HepG2 (cell line): ENCODE results near the gene PRR36. TPM values are rescaled to one million over a fixed set of nuclear protein-coding genes. Genes with fewer than 3 reads are reported as not detected.

Source experiments
- AGO1 ChIP-seq: fragments of 200-400 bp; formaldehyde crosslinking; IDR thresholded peaks from 2 replicates; pipeline ENCODE4 v1.6.1; 2017; ENCODE audit warnings: mild to moderate bottlenecking, low read depth, low read length, moderate library complexity; ENCODE audit not compliant: poor library complexity, severe bottlenecking
- HMGA1 ChIP-seq: sonication (generic); formaldehyde crosslinking; conservative IDR thresholded peaks from 2 replicates; pipeline ENCODE4 v1.4.0; 2020; ENCODE audit warnings: missing genetic modification reagents
- IKZF1 ChIP-seq: fragments of 450-650 bp; IDR thresholded peaks from 2 replicates; pipeline ENCODE4 v1.7.1; 2016
- IRF9 ChIP-seq: sonication (generic); formaldehyde crosslinking; IDR thresholded peaks from 2 replicates; pipeline ENCODE4 v1.8.0; 2022; ENCODE audit warnings: missing genetic modification reagents, mild to moderate bottlenecking, borderline replicate concordance
- MAFF ChIP-seq: IDR thresholded peaks from 2 replicates; pipeline ENCODE4 v1.6.1; 2011; ENCODE audit warnings: low read depth, low read length, improper control_type of control experiment
- MBNL3 ChIP-seq: fragments of 250-450 bp; sonication (Bioruptor Pico); conservative IDR thresholded peaks from 2 replicates; pipeline ENCODE4 v1.8.0; 2022; ENCODE audit warnings: mild to moderate bottlenecking, inconsistent platforms
- NCOA1 ChIP-seq: sonication (generic); formaldehyde crosslinking; IDR thresholded peaks from 2 replicates; pipeline ENCODE4 v1.9.0; 2021; ENCODE audit warnings: missing genetic modification reagents
- NFKBIZ ChIP-seq: IDR thresholded peaks from 2 replicates; pipeline ENCODE4 v1.6.1; 2018; ENCODE audit warnings: missing genetic modification reagents, missing compliant biosample characterization
- RERE ChIP-seq: IDR thresholded peaks from 2 replicates; pipeline ENCODE4 v1.6.1; 2016; ENCODE audit warnings: low read depth, missing genetic modification reagents, missing compliant biosample characterization
- RXRB ChIP-seq: IDR thresholded peaks from 2 replicates; pipeline ENCODE4 v1.6.1; 2016; ENCODE audit warnings: borderline replicate concordance, missing genetic modification reagents, missing compliant biosample characterization
- SRSF1 ChIP-seq: fragments of 200-400 bp; formaldehyde crosslinking; optimal IDR thresholded peaks from 2 replicates; pipeline ENCODE3; 2017; ENCODE audit warnings: mild to moderate bottlenecking, low read depth, low read length, moderate library complexity
- STAG1 ChIP-seq: sonication (generic); formaldehyde crosslinking; IDR thresholded peaks from 2 replicates; pipeline ENCODE4 v1.4.0; 2020; ENCODE audit warnings: missing genetic modification reagents
- SYNCRIP ChIP-seq: fragments of 200-400 bp; formaldehyde crosslinking; IDR thresholded peaks from 2 replicates; pipeline ENCODE4 v1.6.1; 2018; ENCODE audit warnings: mild to moderate bottlenecking, low read depth, low read length; ENCODE audit not compliant: insufficient read depth
- TEAD2 ChIP-seq: sonication (generic); formaldehyde crosslinking; IDR thresholded peaks from 2 replicates; pipeline ENCODE4 v1.9.0; 2021; ENCODE audit warnings: missing genetic modification reagents
- THAP7 ChIP-seq: sonication (generic); formaldehyde crosslinking; IDR thresholded peaks from 2 replicates; pipeline ENCODE4 v1.8.1; 2023; ENCODE audit warnings: mild to moderate bottlenecking, missing genetic modification reagents
- ZBTB3 ChIP-seq: sonication (generic); formaldehyde crosslinking; IDR thresholded peaks from 2 replicates; pipeline ENCODE4 v1.4.0; 2020; ENCODE audit warnings: low read depth, mild to moderate bottlenecking, moderate library complexity, missing genetic modification reagents, borderline replicate concordance
- ZEB1 ChIP-seq: IDR thresholded peaks from 2 replicates; pipeline ENCODE4 v1.6.1; 2012; ENCODE audit warnings: mild to moderate bottlenecking, low read depth, inconsistent platforms; ENCODE audit not compliant: insufficient replicate concordance
- ZFP36 ChIP-seq: fragments of 150-350 bp; IDR thresholded peaks from 2 replicates; pipeline ENCODE4 v1.6.1; 2018; ENCODE audit warnings: borderline replicate concordance, low read length, low read depth; ENCODE audit not compliant: partially characterized antibody
- ZNF317 ChIP-seq: sonication (generic); formaldehyde crosslinking; IDR thresholded peaks from 2 replicates; pipeline ENCODE4 v1.5.0; 2020; ENCODE audit warnings: mild to moderate bottlenecking, missing genetic modification reagents
- ZNF501 ChIP-seq: sonication (generic); formaldehyde crosslinking; IDR thresholded peaks from 2 replicates; pipeline ENCODE4 v1.5.1; 2020; ENCODE audit warnings: mild to moderate bottlenecking, moderate library complexity, missing genetic modification reagents
- ZNF563 ChIP-seq: sonication (generic); formaldehyde crosslinking; IDR thresholded peaks from 2 replicates; pipeline ENCODE4 v1.8.0; 2022; ENCODE audit warnings: mild to moderate bottlenecking, moderate library complexity, missing genetic modification reagents
- polyA plus RNA-seq, 8 experiments: library from polyadenylated mRNA; depleted of rRNA in 3 of 8; stranded (reverse) in 7 of 8; unstranded in 1 of 8; fragments of >200 nt; fragmentation: Illumina TruSeq in 4 of 8; extraction: Trizol in 4 of 8; gene quantifications; 2 replicates each; pipeline versions ENCODE4 v1.2.1 to v1.2.3, GENCODE V29; 2011 to 2016; ENCODE audit warnings: low read depth in 4 of 8, missing spikeins in 1 of 8, mixed read lengths in 1 of 8; ENCODE audit not compliant: insufficient read depth in 1 of 8
- total RNA-seq, 5 experiments: library from RNA; depleted of rRNA; stranded (reverse); fragments of >200 nt; fragmentation: Illumina TruSeq; extraction: Trizol; gene quantifications; 2 replicates each; pipeline ENCODE4 v1.2.3, GENCODE V29; 2016; ENCODE audit warnings: low read depth in 1 of 5
- TF ChIP-seq, protein P1 (sequence below): fragments of 450-650 bp; IDR thresholded peaks from 2 replicates; pipeline ENCODE4 v1.6.1; 2017

Gene PRR36
- total and polyA plus RNA-seq, 2 of the 13 experiments (the other 11 are each of a cell fraction or from before 2014, with no cell fraction given) = 0.07 to 0.17 TPM

DNA sequence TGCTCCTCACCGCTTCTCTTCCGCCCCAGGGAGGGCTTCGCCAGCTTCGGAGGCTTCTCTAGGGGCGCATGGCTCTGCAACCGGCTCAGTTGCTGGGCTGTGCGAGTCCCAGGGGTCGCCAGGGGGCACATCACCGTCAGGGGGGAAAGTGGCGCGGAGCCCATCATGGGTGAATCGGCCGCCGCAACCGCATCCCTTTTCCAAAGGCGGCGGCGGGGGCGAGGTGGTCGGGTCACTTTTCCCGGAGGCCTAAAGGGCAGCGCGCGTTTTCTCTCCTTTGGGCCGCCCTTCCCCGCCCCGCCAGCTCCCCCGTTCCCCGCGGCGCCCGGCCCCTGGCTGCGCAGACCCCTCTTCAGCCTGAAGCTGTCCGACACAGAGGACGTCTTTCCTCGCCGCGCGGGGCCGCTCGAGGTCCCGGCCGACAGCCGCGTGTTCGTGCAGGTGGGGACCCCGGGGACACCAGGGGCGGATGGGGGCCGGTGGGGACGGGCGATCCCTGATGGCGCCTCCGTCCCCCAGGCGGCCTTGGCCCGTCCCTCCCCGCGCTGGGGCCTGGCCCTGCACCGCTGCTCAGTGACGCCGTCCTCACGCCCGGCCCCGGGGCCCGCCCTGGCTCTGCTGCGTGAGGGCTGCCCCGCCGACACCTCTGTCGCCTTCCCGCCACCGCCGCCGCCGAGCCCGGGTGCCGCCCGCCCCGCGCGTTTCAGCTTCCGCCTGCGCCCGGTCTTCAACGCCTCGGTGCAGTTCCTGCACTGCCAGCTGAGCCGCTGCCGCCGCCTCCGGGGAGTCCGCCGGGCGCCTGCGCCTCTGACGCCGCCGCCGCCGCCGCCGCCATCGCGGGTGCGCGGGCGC lies 42.1 kb upstream of the PRR36 start (continued):
- no peak for TF ChIP-seq IRF9 (CRISPR knock-in tag)
- no peak for TF ChIP-seq ZNF317 (CRISPR knock-in tag)
- TF ChIP-seq HMGA1 (CRISPR knock-in tag) = no peak
- TF ChIP-seq, protein P1, sequence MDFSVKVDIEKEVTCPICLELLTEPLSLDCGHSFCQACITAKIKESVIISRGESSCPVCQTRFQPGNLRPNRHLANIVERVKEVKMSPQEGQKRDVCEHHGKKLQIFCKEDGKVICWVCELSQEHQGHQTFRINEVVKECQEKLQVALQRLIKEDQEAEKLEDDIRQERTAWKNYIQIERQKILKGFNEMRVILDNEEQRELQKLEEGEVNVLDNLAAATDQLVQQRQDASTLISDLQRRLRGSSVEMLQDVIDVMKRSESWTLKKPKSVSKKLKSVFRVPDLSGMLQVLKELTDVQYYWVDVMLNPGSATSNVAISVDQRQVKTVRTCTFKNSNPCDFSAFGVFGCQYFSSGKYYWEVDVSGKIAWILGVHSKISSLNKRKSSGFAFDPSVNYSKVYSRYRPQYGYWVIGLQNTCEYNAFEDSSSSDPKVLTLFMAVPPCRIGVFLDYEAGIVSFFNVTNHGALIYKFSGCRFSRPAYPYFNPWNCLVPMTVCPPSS = no peak
- no peak for TF ChIP-seq ZBTB3
- peak; percentile 95 for TF ChIP-seq ZFP36
- no peak for TF ChIP-seq MBNL3 (CRISPR knock-in tag)
- TF ChIP-seq SRSF1 = no peak
- TF ChIP-seq THAP7 = no peak
- TF ChIP-seq RXRB (CRISPR knock-in tag) = no peak
- no peak for TF ChIP-seq SYNCRIP
- no peak for TF ChIP-seq MAFF
- no peak for TF ChIP-seq NCOA1 (CRISPR knock-in tag)
- peak; percentile 98 for TF ChIP-seq AGO1
- no peak for TF ChIP-seq STAG1
- peak; percentile 65; the same call in 1 of the 2 replicates for TF ChIP-seq ZNF563
- no peak for TF ChIP-seq TEAD2 (CRISPR knock-in tag)
- TF ChIP-seq IKZF1 = no peak
- TF ChIP-seq ZNF501 (CRISPR knock-in tag) = 0 out of 2 replicates have a peak, but pooled peaks have one; percentile 9
- TF ChIP-seq NFKBIZ (CRISPR knock-in tag) = no peak
- no peak for TF ChIP-seq RERE (CRISPR knock-in tag)
- TF ChIP-seq ZEB1 = no peak
